Measurements from ENCODE around the gene MICAL3. TPM values are rescaled to one million over a fixed set of nuclear protein-coding genes. Genes with fewer than 3 reads are reported as not detected.

Gene MICAL3
- total RNA-seq, 1 experiment from 2014 or later = 23.7 TPM

DNA sequence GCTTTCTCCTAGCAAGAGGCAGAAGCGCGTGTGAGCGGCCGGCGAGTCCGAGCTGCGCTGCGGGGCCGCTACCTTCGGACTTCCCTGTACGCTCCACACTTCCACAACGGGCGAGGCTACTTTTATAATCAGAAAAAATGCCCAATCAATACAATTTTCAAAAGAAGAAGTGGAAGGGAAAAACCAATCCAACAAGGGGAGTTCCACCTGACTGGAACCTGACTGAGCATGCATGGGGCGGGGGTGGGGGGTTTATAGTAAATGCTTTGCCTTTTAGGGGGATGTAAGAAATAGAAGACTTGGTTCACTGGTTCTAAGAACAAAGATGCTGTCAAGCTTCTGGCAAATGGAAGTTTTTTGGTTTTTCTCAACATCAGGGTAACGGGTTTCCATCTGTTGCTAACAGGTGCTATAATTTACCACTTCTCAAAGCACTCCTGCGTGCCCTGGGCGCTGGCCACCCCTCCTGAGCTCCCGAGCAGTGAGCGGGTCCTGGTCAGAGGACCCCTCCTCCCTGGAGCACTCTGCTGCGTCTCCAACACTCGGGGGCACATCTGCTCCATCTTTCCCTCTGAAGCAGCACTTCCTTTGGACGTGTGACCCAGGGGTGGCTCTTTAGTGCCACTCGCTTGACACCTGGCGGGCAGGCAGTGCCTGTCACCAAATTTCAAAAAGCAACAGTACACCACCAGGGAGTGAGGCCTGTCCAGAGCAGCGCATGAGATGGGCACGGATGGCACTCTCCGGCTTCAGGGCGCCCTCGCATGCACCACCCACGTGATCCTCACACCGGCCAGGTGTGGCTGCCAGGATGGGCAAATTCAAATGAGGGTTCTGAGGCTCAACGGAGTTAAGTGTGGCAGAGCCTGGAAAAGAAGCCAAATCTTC is 228.5 kb downstream of the MICAL3 start:
- no peaks in the 10 kb centered on the region for H3F3A ChIP-seq (ENCODE audit: low read length, unreplicated experiment)
- no peaks in the 10 kb centered on the region for H3K4me1 ChIP-seq (ENCODE audit: insufficient read depth, low read length)
- intact Hi-C loops (cut with micrococcal nuclease) = no loop called here
- H2AFZ ChIP-seq (ENCODE audit: low read length) = no peak overlapping the region
- no peak overlapping the region for H3K27ac ChIP-seq (ENCODE audit: low read length)
- H4K20me1 ChIP-seq (ENCODE audit: low read length) = no peaks in the 10 kb centered on the region
- CTCF ChIA-PET = no interaction called here
- H3K36me3 ChIP-seq (ENCODE audit: low read depth, low read length) = no peaks in the 10 kb centered on the region
- H3K27me3 ChIP-seq (ENCODE audit: low read length) = no peaks in the 10 kb centered on the region
- no peak overlapping the region for H3K4me3 ChIP-seq (ENCODE audit: low read length)
- H3K4me2 ChIP-seq (ENCODE audit: low read length) = no peak overlapping the region
- DNase-seq = no peak
- H3K9me2 ChIP-seq (replicated peaks; ENCODE audit: low read length) = no peaks in the 10 kb centered on the region
- POLR2A ChIA-PET (ENCODE audit: unreplicated experiment) = no interaction called here
- no peaks in the 10 kb centered on the region for H3K9me3 ChIP-seq (ENCODE audit: low read length)
- TF ChIP-seq EZH2 (IDR thresholded peaks at IDR 0.05; ENCODE audit: low read length, unreplicated experiment) = no peak
- TF ChIP-seq, protein P1, sequence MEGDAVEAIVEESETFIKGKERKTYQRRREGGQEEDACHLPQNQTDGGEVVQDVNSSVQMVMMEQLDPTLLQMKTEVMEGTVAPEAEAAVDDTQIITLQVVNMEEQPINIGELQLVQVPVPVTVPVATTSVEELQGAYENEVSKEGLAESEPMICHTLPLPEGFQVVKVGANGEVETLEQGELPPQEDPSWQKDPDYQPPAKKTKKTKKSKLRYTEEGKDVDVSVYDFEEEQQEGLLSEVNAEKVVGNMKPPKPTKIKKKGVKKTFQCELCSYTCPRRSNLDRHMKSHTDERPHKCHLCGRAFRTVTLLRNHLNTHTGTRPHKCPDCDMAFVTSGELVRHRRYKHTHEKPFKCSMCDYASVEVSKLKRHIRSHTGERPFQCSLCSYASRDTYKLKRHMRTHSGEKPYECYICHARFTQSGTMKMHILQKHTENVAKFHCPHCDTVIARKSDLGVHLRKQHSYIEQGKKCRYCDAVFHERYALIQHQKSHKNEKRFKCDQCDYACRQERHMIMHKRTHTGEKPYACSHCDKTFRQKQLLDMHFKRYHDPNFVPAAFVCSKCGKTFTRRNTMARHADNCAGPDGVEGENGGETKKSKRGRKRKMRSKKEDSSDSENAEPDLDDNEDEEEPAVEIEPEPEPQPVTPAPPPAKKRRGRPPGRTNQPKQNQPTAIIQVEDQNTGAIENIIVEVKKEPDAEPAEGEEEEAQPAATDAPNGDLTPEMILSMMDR (conservative IDR thresholded peaks at IDR 0.05; ENCODE audit: low read depth, low read length) = no peak
- no peak for TF ChIP-seq EZH2phosphoT487 (IDR thresholded peaks at IDR 0.05; ENCODE audit: borderline replicate concordance, low read length)
- no peaks in the 10 kb centered on the region for H3K79me2 ChIP-seq (ENCODE audit: low read length)
- no peak overlapping the region for H3K9ac ChIP-seq (ENCODE audit: low read length)
- ATAC-seq = no peak
- no TSS peak for BruUV-seq (replicated peaks)

GRCh38 chr22:17794726-17795542 is 229.4 kb downstream of the MICAL3 start:
- H2AFZ ChIP-seq (ENCODE audit: low read length) = no peak overlapping the region
- DNase-seq (no peak), ATAC-seq (no peak)
- no peak overlapping the region for H3K9ac ChIP-seq (ENCODE audit: low read length)
- no peaks in the 10 kb centered on the region for H4K20me1 ChIP-seq (ENCODE audit: low read length)
- no peaks in the 10 kb centered on the region for H3K27me3 ChIP-seq (ENCODE audit: low read length)
- no peaks in the 10 kb centered on the region for H3K4me1 ChIP-seq (ENCODE audit: insufficient read depth, low read length)
- BruUV-seq (replicated peaks) = no TSS peak
- H3K9me2 ChIP-seq (replicated peaks; ENCODE audit: low read length) = no peaks in the 10 kb centered on the region
- no peaks in the 10 kb centered on the region for H3K79me2 ChIP-seq (ENCODE audit: low read length)
- no peaks in the 10 kb centered on the region for H3K9me3 ChIP-seq (ENCODE audit: low read length)
- CTCF ChIA-PET = no interaction called here
- H3K4me2 ChIP-seq (ENCODE audit: low read length) = no peak overlapping the region
- H3K4me3 ChIP-seq (ENCODE audit: low read length) = no peak overlapping the region
- no peaks in the 10 kb centered on the region for H3F3A ChIP-seq (ENCODE audit: low read length, unreplicated experiment)
- H3K36me3 ChIP-seq (ENCODE audit: low read depth, low read length) = no peaks in the 10 kb centered on the region
- intact Hi-C loops (cut with micrococcal nuclease) = no loop called here
- no peak for TF ChIP-seq EZH2 (IDR thresholded peaks at IDR 0.05; ENCODE audit: low read length, unreplicated experiment)
- no peak for TF ChIP-seq EZH2phosphoT487 (IDR thresholded peaks at IDR 0.05; ENCODE audit: borderline replicate concordance, low read length)
- TF ChIP-seq, protein P1 (conservative IDR thresholded peaks at IDR 0.05; ENCODE audit: low read depth, low read length) = no peak
- no peak overlapping the region for H3K27ac ChIP-seq (ENCODE audit: low read length)
- POLR2A ChIA-PET (ENCODE audit: unreplicated experiment) = no interaction called here
